Breast epithelium (tissue), 4 donors: Measurements from ENCODE around the gene AOPEP. TPM values are rescaled to one million over a fixed set of nuclear protein-coding genes. Genes with fewer than 3 reads are reported as not detected.
A peak's percentile ranks its signal among the peaks of the same experiment; 100 is the strongest.

ENCODE experiments used
- DNase-seq, 2 donors: peaks; one replicate each; pipeline ENCODE4 v3.0.0-alpha.2; 2019; ENCODE audit warnings: low spot score in 2 of 2
- H3K27ac ChIP-seq, 2 donors: fragments of 200-600 bp; sonication (generic) in 1 of 2; one replicate each; pipeline ENCODE4 v1.5.1; 2016 to 2019; ENCODE audit warnings: mild to moderate bottlenecking in 1 of 2
- H3K27me3 ChIP-seq, 2 donors: fragments of 200-600 bp; sonication (generic) in 1 of 2; one replicate each; pipeline versions ENCODE4 v1.5.1 to v1.6.0; 2017 to 2019; ENCODE audit warnings: control low read depth in 1 of 2, mild to moderate bottlenecking in 1 of 2
- H3K36me3 ChIP-seq: fragments of 200-600 bp; one replicate; pipeline ENCODE4 v1.5.1; 2019
- H3K4me1 ChIP-seq, 2 donors: fragments of 200-600 bp; sonication (generic); one replicate each; pipeline ENCODE4 v1.5.1; 2016 to 2019; ENCODE audit warnings: control low read depth in 1 of 2
- H3K4me3 ChIP-seq, 3 donors: fragments of 200-600 bp; sonication (generic); 1 replicate in 2 of 3; 2 replicates in 1 of 3; pipeline ENCODE4 v1.5.1; 2016 to 2019; ENCODE audit warnings: mild to moderate bottlenecking in 3 of 3, moderate library complexity in 2 of 3
- H3K9me3 ChIP-seq, 2 donors: fragments of 200-600 bp; sonication (generic) in 1 of 2; one replicate each; pipeline ENCODE4 v1.5.1; 2016 to 2019; ENCODE audit warnings: control low read depth in 1 of 2
- POLR2A ChIP-seq: fragments of 450-650 bp; IDR thresholded peaks from one replicate; pipeline ENCODE4 v1.6.1; 2016; ENCODE audit warnings: antibody characterized with exemption, mild to moderate bottlenecking, moderate library complexity
- POLR2AphosphoS5 ChIP-seq, 3 donors: sonication (generic); formaldehyde crosslinking; IDR thresholded peaks; one replicate each; pipeline ENCODE4 v1.6.1; 2017; ENCODE audit warnings: antibody characterized with exemption in 3 of 3
- intact Hi-C: fragments of 100-400 bp; cut with DNase I; formaldehyde crosslinking; loops from one replicate; pipeline ENCODE4 v1.15.1; 2023; ENCODE audit warnings: low total_unique reads
- total RNA-seq, 3 donors: library from RNA; depleted of rRNA; stranded (reverse); fragments of >200 nt; gene quantifications; one replicate each; pipeline ENCODE4 v1.1.0, GENCODE V29; 2016
- TF ChIP-seq, protein P1 (sequence below), 3 donors: fragments of 450-650 bp; IDR thresholded peaks; one replicate each; pipeline ENCODE4 v1.5.1; 2016 to 2017; ENCODE audit warnings: antibody characterized with exemption in 3 of 3, mild to moderate bottlenecking in 3 of 3, moderate library complexity in 3 of 3

AOPEP gene
- total RNA-seq, 3 donors from 2014 or later = 15.5 to 94.1 (median 87.5) TPM

DNA sequence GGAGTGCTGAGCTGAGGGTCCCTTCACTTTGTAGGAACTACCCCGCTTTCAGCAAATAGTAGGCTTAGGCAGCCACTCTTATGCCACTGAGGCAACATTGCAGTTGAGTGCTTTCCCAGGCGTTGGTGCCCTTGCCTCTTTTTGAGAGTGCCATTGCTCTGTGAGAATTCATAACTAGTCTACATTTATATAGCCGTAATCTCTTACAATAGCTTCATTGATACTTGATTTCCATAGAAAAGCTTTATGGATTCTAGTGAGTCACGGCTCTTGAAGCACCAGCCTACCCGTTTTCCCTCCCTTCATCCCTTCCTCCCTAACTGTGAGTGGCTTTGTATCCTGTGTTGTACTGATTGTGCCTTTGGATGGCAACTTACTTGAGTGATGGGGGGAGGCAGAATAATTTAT, 283.9 kb downstream of the AOPEP start:
- intact Hi-C loops = no loop called here
- H3K4me1 ChIP-seq = no peaks in the 10 kb centered on the region
- peak overlapping the region in 1 of 2 donors; percentile 22 for H3K27ac ChIP-seq

DNA sequence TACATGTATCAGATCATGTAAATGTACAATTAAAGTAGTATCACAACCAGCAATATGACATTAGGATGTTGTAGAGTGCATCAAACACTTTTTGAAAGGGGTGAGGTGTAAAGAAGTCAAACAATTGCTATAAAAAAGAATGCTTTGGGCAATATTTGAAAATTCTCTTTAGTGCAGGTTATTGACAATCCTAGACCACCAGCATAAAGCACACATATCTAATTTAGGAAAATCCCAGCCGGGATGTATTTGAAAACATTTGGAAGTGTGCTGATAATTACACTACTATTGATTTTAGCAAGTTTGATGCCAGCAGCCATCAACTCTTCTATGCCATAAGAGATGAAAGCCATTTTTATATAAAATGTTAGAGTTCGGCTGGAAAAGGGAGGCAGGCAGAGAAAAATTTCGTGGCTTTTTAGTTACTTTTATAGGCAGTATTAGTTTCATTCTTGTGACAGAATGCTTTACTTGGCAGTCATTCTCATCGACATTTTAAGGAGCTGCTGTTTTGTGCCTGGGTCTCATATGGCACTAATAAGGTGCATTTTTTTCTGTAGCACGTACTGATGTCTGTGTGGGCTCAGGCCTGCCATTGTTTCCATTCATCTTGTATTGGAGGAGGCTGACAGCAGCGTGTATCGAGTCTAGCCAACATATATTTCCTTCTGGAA, 285.7 kb downstream of the AOPEP start:
- no peak overlapping the region for H3K4me3 ChIP-seq
- intact Hi-C loops = no loop called here
- no peak for TF ChIP-seq POLR2A
- TF ChIP-seq, protein P1, sequence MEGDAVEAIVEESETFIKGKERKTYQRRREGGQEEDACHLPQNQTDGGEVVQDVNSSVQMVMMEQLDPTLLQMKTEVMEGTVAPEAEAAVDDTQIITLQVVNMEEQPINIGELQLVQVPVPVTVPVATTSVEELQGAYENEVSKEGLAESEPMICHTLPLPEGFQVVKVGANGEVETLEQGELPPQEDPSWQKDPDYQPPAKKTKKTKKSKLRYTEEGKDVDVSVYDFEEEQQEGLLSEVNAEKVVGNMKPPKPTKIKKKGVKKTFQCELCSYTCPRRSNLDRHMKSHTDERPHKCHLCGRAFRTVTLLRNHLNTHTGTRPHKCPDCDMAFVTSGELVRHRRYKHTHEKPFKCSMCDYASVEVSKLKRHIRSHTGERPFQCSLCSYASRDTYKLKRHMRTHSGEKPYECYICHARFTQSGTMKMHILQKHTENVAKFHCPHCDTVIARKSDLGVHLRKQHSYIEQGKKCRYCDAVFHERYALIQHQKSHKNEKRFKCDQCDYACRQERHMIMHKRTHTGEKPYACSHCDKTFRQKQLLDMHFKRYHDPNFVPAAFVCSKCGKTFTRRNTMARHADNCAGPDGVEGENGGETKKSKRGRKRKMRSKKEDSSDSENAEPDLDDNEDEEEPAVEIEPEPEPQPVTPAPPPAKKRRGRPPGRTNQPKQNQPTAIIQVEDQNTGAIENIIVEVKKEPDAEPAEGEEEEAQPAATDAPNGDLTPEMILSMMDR (IDR thresholded peaks at IDR 0.05) = no peak
- TF ChIP-seq POLR2AphosphoS5 (IDR thresholded peaks at IDR 0.05) = no peak
- no peaks in the 10 kb centered on the region for H3K27me3 ChIP-seq
- no peak overlapping the region for H3K27ac ChIP-seq
- H3K36me3 ChIP-seq = no peaks in the 10 kb centered on the region
- H3K9me3 ChIP-seq = no peaks in the 10 kb centered on the region
- no peaks in the 10 kb centered on the region for H3K4me1 ChIP-seq
- no peak for DNase-seq

More for the DNA sequence above, 283.9 kb downstream of the AOPEP start:
- Histone ChIP-seq H3K36me3 (no peaks in the 10 kb centered on the region), H3K27me3 (no peaks in the 10 kb centered on the region), H3K4me3 (no peak overlapping the region), H3K9me3 (no peaks in the 10 kb centered on the region)
- no peak for DNase-seq
- TF ChIP-seq, protein P1 (IDR thresholded peaks at IDR 0.05) = no peak
- no peak for TF ChIP-seq POLR2AphosphoS5 (IDR thresholded peaks at IDR 0.05)
- TF ChIP-seq POLR2A = no peak

DNA sequence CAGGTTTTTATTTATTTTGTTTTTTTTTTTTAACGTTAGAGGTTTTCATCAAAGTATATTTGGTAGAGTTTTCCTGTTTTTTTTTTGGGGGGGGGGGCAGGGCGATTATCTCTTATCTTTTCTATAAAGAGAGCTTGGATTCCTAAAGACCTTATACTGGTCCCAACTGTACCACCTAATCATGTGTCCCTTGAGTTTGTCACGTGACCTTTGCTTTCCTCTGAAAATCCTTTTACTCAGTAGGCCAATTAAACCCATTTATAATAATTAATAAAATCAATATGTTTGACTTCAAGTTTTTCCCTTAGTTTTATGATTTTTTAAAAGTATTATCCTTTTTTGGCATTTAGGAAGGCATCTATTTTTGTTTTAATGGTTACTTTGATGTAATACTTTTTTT, 286.4 kb downstream of the AOPEP start:
- intact Hi-C loops = no loop called here
- TF ChIP-seq, protein P1 (IDR thresholded peaks at IDR 0.05) = no peak
- no peak for TF ChIP-seq POLR2AphosphoS5 (IDR thresholded peaks at IDR 0.05)
- TF ChIP-seq POLR2A = no peak
- Histone ChIP-seq H3K27me3 (no peaks in the 10 kb centered on the region), H3K9me3 (no peaks in the 10 kb centered on the region), H3K27ac (no peak overlapping the region), H3K4me1 (no peaks in the 10 kb centered on the region), H3K4me3 (no peak overlapping the region), H3K36me3 (no peaks in the 10 kb centered on the region)
- DNase-seq = no peak

DNA sequence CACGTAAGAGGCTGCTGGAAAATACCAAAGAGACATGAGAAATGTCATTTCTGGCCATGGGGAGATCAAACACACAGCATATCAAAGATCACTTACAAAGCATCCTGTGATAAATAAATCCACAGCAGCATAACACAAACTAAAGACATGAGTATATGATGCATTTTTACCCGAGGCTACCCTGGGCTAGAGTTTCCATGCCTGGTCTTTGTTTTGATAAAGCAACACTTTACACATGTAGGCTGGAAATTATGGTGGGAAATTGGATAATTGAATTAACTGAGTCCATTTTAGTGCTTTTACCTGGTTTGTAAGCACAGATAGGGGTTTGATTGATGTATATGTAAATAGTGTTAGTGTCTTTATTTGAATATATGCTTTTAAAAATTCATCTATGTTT, 288.4 kb downstream of the AOPEP start:
- H3K4me3 ChIP-seq = no peak overlapping the region
- intact Hi-C loops = no loop called here
- no peaks in the 10 kb centered on the region for H3K27me3 ChIP-seq
- no peaks in the 10 kb centered on the region for H3K9me3 ChIP-seq
- no peaks in the 10 kb centered on the region for H3K36me3 ChIP-seq
- DNase-seq = no peak
- no peak for TF ChIP-seq POLR2A
- TF ChIP-seq, protein P1 (IDR thresholded peaks at IDR 0.05) = no peak
- no peak for TF ChIP-seq POLR2AphosphoS5 (IDR thresholded peaks at IDR 0.05)
- H3K27ac ChIP-seq = no peak overlapping the region
- H3K4me1 ChIP-seq = no peaks in the 10 kb centered on the region

DNA sequence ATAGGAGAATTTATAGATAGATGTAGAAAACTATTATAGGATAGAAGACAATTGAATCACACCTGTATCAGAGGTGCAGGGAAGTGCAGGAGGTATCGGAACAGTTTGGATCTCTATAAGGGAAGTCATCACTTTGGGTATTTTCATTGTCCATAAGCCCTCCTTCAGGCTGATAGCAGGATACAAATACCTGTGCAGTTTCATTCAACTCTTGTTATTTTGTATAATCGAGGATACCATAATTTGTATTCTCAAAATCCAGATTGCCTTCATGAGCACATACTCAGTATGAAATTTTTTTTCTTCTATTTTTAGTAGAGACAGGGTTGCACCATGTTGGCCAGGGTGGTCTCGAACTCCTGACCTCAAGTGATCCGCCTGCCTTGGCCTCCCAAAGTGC, 289.1 kb downstream of the AOPEP start:
- TF ChIP-seq POLR2A (no peak), POLR2AphosphoS5 (IDR thresholded peaks at IDR 0.05) (no peak)
- TF ChIP-seq, protein P1 (IDR thresholded peaks at IDR 0.05) = no peak
- H3K36me3 ChIP-seq = no peaks in the 10 kb centered on the region
- DNase-seq = no peak
- H3K4me1 ChIP-seq = no peaks in the 10 kb centered on the region
- H3K4me3 ChIP-seq = no peak overlapping the region
- no peaks in the 10 kb centered on the region for H3K27me3 ChIP-seq
- intact Hi-C loops = no loop called here
- H3K27ac ChIP-seq = no peak overlapping the region
- H3K9me3 ChIP-seq = no peaks in the 10 kb centered on the region
